Ectodermal cell (in vitro differentiated cells): ENCODE data around the gene PEA15.

ENCODE experiments used
- H3K27ac ChIP-seq: 2 replicates; pipeline ENCODE4 v1.7.0; 2013; ENCODE audit warnings: mild to moderate bottlenecking, low read depth, low read length; ENCODE audit not compliant: insufficient read depth, poor library complexity, severe bottlenecking
- H3K27me3 ChIP-seq: 2 replicates; pipeline ENCODE4 v1.7.0; 2013; ENCODE audit warnings: mild to moderate bottlenecking, low read length; ENCODE audit not compliant: insufficient read depth, control insufficient read depth, poor library complexity, severe bottlenecking
- H3K36me3 ChIP-seq: one replicate; pipeline ENCODE4 v1.7.0; 2013; ENCODE audit warnings: low read length; ENCODE audit not compliant: control insufficient read depth, insufficient read depth
- H3K4me1 ChIP-seq: one replicate; pipeline ENCODE4 v1.7.0; 2013; ENCODE audit warnings: low read length; ENCODE audit not compliant: control insufficient read depth, insufficient read depth
- H3K4me3 ChIP-seq: 2 replicates; pipeline ENCODE4 v1.7.0; 2013; ENCODE audit warnings: low read depth, low read length, control low read depth; ENCODE audit not compliant: insufficient read depth
- H3K9me3 ChIP-seq: 2 replicates; pipeline ENCODE4 v1.7.0; 2013; ENCODE audit warnings: mild to moderate bottlenecking, low read length, moderate library complexity; ENCODE audit not compliant: control insufficient read depth
- WGBS, 2 experiments: methylation state at CpG; one replicate each; pipeline ENCODE4 v1.1.7; 2013; ENCODE audit warnings: missing lambda C conversion rate in 2 of 2; 5-methylcytosine and 5-hydroxymethylcytosine counted together

The PEA15 gene

GRCh38 chr1:160219062-160219929 is 14.1 kb downstream of the PEA15 start:
- H3K27ac ChIP-seq = no peak overlapping the region
- no peak overlapping the region for H3K4me3 ChIP-seq
- H3K27me3 ChIP-seq = no peaks in the 10 kb centered on the region
- H3K4me1 ChIP-seq = no peaks in the 10 kb centered on the region
- peaks cover 52% of the 10 kb centered on the region for H3K36me3 ChIP-seq
- H3K9me3 ChIP-seq = no peaks in the 10 kb centered on the region
- 76 to 80% methylated on average over 4 of the region's 4 CpGs for WGBS, 2 experiments

DNA sequence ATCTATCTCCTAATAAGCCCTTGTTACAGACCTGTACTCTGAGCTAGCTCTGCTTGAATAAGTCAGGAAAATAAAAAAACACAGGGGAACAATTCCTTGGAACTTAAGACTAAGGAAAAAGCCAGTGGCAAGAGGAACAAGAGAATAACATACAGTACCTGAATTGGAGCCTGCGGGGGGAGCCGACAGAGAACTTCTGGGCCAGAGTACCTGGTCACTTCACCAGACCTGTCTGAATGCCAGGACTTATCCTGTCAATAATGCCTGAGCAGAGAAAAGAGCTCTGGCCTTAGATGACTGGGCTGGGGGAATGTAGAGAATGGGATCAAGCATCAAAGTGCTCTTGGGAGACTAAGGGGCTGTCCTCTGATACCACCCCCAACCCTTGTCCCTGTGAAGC is 15.1 kb downstream of the PEA15 start:
- Histone ChIP-seq H3K9me3 (no peaks in the 10 kb centered on the region), H3K27me3 (no peaks in the 10 kb centered on the region), H3K36me3 (peaks cover 53% of the 10 kb centered on the region), H3K27ac (no peak overlapping the region), H3K4me3 (no peak overlapping the region), H3K4me1 (no peaks in the 10 kb centered on the region)
- WGBS, 2 experiments = 82 to 93% methylated on average over 2 of the region's 2 CpGs

GRCh38 chr1:160221089-160221488 is 15.9 kb downstream of the PEA15 start:
- no peaks in the 10 kb centered on the region for H3K9me3 ChIP-seq
- no peak overlapping the region for H3K4me3 ChIP-seq
- no peaks in the 10 kb centered on the region for H3K27me3 ChIP-seq
- no peak overlapping the region for H3K27ac ChIP-seq
- peaks cover 59% of the 10 kb centered on the region for H3K36me3 ChIP-seq
- H3K4me1 ChIP-seq = no peaks in the 10 kb centered on the region

DNA sequence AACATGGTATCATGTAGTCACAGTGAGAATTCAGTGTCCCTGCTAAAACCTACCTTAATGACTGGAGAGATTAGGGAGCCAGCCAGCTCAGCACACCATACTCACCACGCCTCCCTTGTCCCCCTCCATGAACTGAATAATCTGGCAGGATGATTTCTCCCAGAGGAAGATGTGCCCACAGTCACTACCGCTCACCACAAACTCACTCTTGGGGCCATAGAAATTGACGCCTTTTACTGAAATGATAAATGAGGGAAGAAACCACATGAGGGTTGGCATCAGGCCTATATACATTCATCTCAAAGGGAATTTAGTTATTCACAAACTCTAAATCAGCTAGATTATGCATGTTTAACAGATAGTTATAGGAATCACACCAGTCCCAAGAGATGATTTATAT is 17.4 kb downstream of the PEA15 start:
- Histone ChIP-seq H3K4me1 (no peaks in the 10 kb centered on the region), H3K27me3 (no peaks in the 10 kb centered on the region), H3K27ac (no peak overlapping the region), H3K4me3 (no peak overlapping the region), H3K36me3 (peaks cover 54% of the 10 kb centered on the region), H3K9me3 (no peaks in the 10 kb centered on the region)
- 95% methylated on average over 3 of the region's 3 CpGs for WGBS, 2 experiments

DNA sequence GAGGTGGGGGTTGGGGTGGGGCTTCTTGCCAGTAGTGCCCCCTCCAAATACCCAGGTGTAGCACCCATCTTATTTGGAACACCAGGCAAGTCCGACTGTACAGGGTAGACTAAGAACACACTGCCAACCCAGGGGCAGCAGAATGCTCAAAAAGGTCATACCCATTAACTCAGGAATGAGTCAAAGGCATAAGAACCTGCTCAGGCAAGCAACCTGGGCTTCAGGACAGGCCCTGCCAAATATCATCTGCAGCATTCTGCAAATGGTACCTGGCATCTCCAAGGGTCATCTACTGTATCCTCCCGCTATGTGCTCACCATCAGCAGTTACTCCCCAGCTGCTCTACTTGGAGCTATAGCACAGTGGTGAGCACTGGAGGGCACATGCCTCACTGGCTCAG is 19.4 kb downstream of the PEA15 start:
- Histone ChIP-seq H3K27me3 (no peaks in the 10 kb centered on the region), H3K9me3 (no peaks in the 10 kb centered on the region), H3K4me1 (no peaks in the 10 kb centered on the region), H3K4me3 (no peak overlapping the region), H3K36me3 (peaks cover 59% of the 10 kb centered on the region), H3K27ac (no peak overlapping the region)
- 96 to 97% methylated on average over 2 of the region's 2 CpGs for WGBS, 2 experiments

- peaks cover 62% of the 10 kb centered on the region for H3K36me3 ChIP-seq
- WGBS, 2 experiments = 89 to 100% methylated on average over 2 of the region's 2 CpGs
These were observed 20.2 kb downstream of the PEA15 start for GRCh38 chr1:160225345-160225744.

GRCh38 chr1:160226623-160227022 is 21.4 kb downstream of the PEA15 start:
- Histone ChIP-seq H3K9me3 (no peaks in the 10 kb centered on the region), H3K4me3 (no peak overlapping the region), H3K4me1 (no peaks in the 10 kb centered on the region), H3K27me3 (no peaks in the 10 kb centered on the region), H3K27ac (no peak overlapping the region), H3K36me3 (peaks cover 68% of the 10 kb centered on the region)
- WGBS, 2 experiments = 91 to 97% methylated on average over 2 of the region's 2 CpGs

More at GRCh38 chr1:160225345-160225744, 20.2 kb downstream of the PEA15 start:
- H3K4me1 ChIP-seq = no peaks in the 10 kb centered on the region
- H3K27me3 ChIP-seq = no peaks in the 10 kb centered on the region
- H3K27ac ChIP-seq = no peak overlapping the region
- H3K9me3 ChIP-seq = no peaks in the 10 kb centered on the region
- no peak overlapping the region for H3K4me3 ChIP-seq

GRCh38 chr1:160227034-160227433 is 21.9 kb downstream of the PEA15 start:
- Histone ChIP-seq H3K27ac (no peak overlapping the region), H3K4me3 (no peak overlapping the region), H3K27me3 (no peaks in the 10 kb centered on the region), H3K36me3 (peaks cover 72% of the 10 kb centered on the region), H3K4me1 (no peaks in the 10 kb centered on the region), H3K9me3 (no peaks in the 10 kb centered on the region)
- 90 to 97% methylated on average over 4 of the region's 4 CpGs for WGBS, 2 experiments

GRCh38 chr1:160227561-160227960 is 22.4 kb downstream of the PEA15 start:
- Histone ChIP-seq H3K9me3 (no peaks in the 10 kb centered on the region), H3K4me3 (no peak overlapping the region), H3K27me3 (no peaks in the 10 kb centered on the region), H3K4me1 (no peaks in the 10 kb centered on the region), H3K36me3 (peaks cover 69% of the 10 kb centered on the region), H3K27ac (no peak overlapping the region)
- 100% methylated on average over 1 of the region's 1 CpG; no CpG with 5 or more reads in 1 of the 2 experiments for WGBS, 2 experiments

- H3K4me1 ChIP-seq = no peaks in the 10 kb centered on the region
- no peak overlapping the region for H3K27ac ChIP-seq
- no peak overlapping the region for H3K4me3 ChIP-seq
- no peaks in the 10 kb centered on the region for H3K27me3 ChIP-seq
- H3K9me3 ChIP-seq = no peaks in the 10 kb centered on the region
- peaks cover 63% of the 10 kb centered on the region for H3K36me3 ChIP-seq
These were observed 23.2 kb downstream of the PEA15 start for GRCh38 chr1:160228431-160228830.
